ENCODE data around the gene COL19A1.

DNA sequence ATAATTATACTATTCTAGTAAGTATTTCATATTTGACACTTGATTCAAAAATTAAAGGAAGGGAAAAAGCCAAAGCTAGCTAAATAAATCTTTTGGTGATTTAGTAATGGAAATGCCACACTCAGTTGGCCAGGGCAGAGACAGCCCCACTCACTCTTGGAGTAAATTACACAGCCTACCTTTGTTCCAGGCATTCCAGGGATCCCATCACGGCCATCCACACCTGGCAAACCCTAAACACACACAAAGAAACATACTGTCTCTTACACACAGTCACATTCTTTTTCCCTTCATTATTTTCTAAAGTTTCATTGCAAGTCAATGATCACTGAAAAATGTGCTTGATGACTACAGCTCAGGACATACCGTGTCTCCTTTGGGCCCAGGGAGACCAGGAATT, 388.4 kb downstream of the COL19A1 start:
- TF ChIP-seq, protein P1, sequence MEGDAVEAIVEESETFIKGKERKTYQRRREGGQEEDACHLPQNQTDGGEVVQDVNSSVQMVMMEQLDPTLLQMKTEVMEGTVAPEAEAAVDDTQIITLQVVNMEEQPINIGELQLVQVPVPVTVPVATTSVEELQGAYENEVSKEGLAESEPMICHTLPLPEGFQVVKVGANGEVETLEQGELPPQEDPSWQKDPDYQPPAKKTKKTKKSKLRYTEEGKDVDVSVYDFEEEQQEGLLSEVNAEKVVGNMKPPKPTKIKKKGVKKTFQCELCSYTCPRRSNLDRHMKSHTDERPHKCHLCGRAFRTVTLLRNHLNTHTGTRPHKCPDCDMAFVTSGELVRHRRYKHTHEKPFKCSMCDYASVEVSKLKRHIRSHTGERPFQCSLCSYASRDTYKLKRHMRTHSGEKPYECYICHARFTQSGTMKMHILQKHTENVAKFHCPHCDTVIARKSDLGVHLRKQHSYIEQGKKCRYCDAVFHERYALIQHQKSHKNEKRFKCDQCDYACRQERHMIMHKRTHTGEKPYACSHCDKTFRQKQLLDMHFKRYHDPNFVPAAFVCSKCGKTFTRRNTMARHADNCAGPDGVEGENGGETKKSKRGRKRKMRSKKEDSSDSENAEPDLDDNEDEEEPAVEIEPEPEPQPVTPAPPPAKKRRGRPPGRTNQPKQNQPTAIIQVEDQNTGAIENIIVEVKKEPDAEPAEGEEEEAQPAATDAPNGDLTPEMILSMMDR (IDR thresholded peaks at IDR 0.05; ENCODE audit: low read depth, low read length): no peak
- TF ChIP-seq POLR2A (IDR thresholded peaks at IDR 0.05; ENCODE audit: extremely low read depth, insufficient read length): no peak
- TF ChIP-seq, protein P2, sequence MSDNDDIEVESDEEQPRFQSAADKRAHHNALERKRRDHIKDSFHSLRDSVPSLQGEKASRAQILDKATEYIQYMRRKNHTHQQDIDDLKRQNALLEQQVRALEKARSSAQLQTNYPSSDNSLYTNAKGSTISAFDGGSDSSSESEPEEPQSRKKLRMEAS (IDR thresholded peaks at IDR 0.05; ENCODE audit: low read depth, low read length): no peak
